NT2/D1 (cell line): ENCODE results near the gene UNC80.
"Not testable (repeated sequence)": the region's sequence is repeated elsewhere in the genome, so short reads cannot be mapped to it uniquely, and the experiment has no call there.

Experiments
- DNase-seq: peaks from one replicate; pipeline ENCODE4 v3.0.0-alpha.2; 2011; ENCODE audit warnings: low read depth, low spot score
- H3K27me3 ChIP-seq: 2 replicates; pipeline ENCODE4 v1.6.0; 2011; ENCODE audit warnings: mild to moderate bottlenecking; ENCODE audit not compliant: insufficient read length, insufficient read depth
- H3K36me3 ChIP-seq: 2 replicates; pipeline ENCODE4 v1.6.1; 2011; ENCODE audit warnings: mild to moderate bottlenecking, low read length, mixed read lengths; ENCODE audit not compliant: insufficient read depth, insufficient read length
- H3K4me1 ChIP-seq: 2 replicates; pipeline ENCODE4 v1.5.1; 2011; ENCODE audit not compliant: insufficient read depth, insufficient read length
- H3K4me3 ChIP-seq: 2 replicates; pipeline ENCODE4 v1.5.1; 2011; ENCODE audit warnings: low read depth; ENCODE audit not compliant: insufficient read length
- H3K9ac ChIP-seq: 2 replicates; pipeline ENCODE4 v1.6.0; 2011; ENCODE audit warnings: low read depth; ENCODE audit not compliant: insufficient read length
- H3K9me3 ChIP-seq: 2 replicates; pipeline ENCODE4 v1.5.1; 2011; ENCODE audit warnings: mild to moderate bottlenecking, low read length; ENCODE audit not compliant: insufficient read depth
- SUZ12 ChIP-seq: IDR thresholded peaks from 2 replicates; pipeline ENCODE4 v1.6.1; 2011; ENCODE audit not compliant: insufficient read length, insufficient read depth; ENCODE audit errors: extremely low read depth
- YY1 ChIP-seq: IDR thresholded peaks from 2 replicates; pipeline ENCODE4 v1.6.1; 2011; ENCODE audit not compliant: insufficient read length, insufficient read depth
- ZNF274 ChIP-seq: IDR thresholded peaks from 2 replicates; pipeline ENCODE4 v1.6.1; 2011; ENCODE audit warnings: mild to moderate bottlenecking, low read depth, low read length

UNC80 gene

GRCh38 chr2:209787416-209787815 is 15.8 kb downstream of the UNC80 start:
- Histone ChIP-seq H3K9ac (no peak overlapping the region), H3K4me3 (no peak overlapping the region), H3K27me3 (no peaks in the 10 kb centered on the region), H3K4me1 (no peaks in the 10 kb centered on the region), H3K9me3 (no peaks in the 10 kb centered on the region), H3K36me3 (no peaks in the 10 kb centered on the region)
- DNase-seq: no peak
- TF ChIP-seq ZNF274 (no peak), YY1 (no peak), SUZ12 (no peak)

GRCh38 chr2:209788925-209789324 is 17.3 kb downstream of the UNC80 start:
- no peak for DNase-seq
- Histone ChIP-seq H3K9ac (no peak overlapping the region), H3K27me3 (no peaks in the 10 kb centered on the region), H3K9me3 (no peaks in the 10 kb centered on the region), H3K4me3 (no peak overlapping the region), H3K4me1 (no peaks in the 10 kb centered on the region), H3K36me3 (no peaks in the 10 kb centered on the region)
- TF ChIP-seq SUZ12 (no peak), ZNF274 (no peak), YY1 (no peak)

- Histone ChIP-seq H3K4me3 (no peak overlapping the region), H3K36me3 (no peaks in the 10 kb centered on the region), H3K4me1 (no peaks in the 10 kb centered on the region), H3K9ac (no peak overlapping the region), H3K9me3 (no peaks in the 10 kb centered on the region), H3K27me3 (no peaks in the 10 kb centered on the region)
- TF ChIP-seq ZNF274 (no peak), SUZ12 (no peak), YY1 (no peak)
- no peak for DNase-seq
Measured at GRCh38 chr2:209790066-209790728, 18.6 kb downstream of the UNC80 start.

GRCh38 chr2:209791151-209791550 is 19.5 kb downstream of the UNC80 start:
- no peak for TF ChIP-seq SUZ12
- TF ChIP-seq YY1: no peak
- no peak for TF ChIP-seq ZNF274
- Histone ChIP-seq H3K4me3 (no peak overlapping the region), H3K9me3 (no peaks in the 10 kb centered on the region; the same call in 1 of the 2 replicates)

GRCh38 chr2:209795425-209795824 is 23.8 kb downstream of the UNC80 start:
- not testable (repeated sequence) for H3K9me3 ChIP-seq, H3K9ac ChIP-seq, H3K4me3 ChIP-seq, DNase-seq, H3K27me3 ChIP-seq, H3K4me1 ChIP-seq, H3K36me3 ChIP-seq

More at GRCh38 chr2:209791151-209791550, 19.5 kb downstream of the UNC80 start:
- Histone ChIP-seq H3K9ac (no peak overlapping the region), H3K36me3 (no peaks in the 10 kb centered on the region), H3K4me1 (no peaks in the 10 kb centered on the region), H3K27me3 (no peaks in the 10 kb centered on the region)
- DNase-seq: no peak

- no peak overlapping the region for H3K4me3 ChIP-seq
- no peaks in the 10 kb centered on the region for H3K4me1 ChIP-seq
- DNase-seq: no peak
- H3K27me3 ChIP-seq: no peaks in the 10 kb centered on the region
- TF ChIP-seq YY1: no peak
- no peak for TF ChIP-seq SUZ12
- TF ChIP-seq ZNF274: no peak
- no peaks in the 10 kb centered on the region for H3K36me3 ChIP-seq
- H3K9ac ChIP-seq: no peak overlapping the region
- H3K9me3 ChIP-seq: no peaks in the 10 kb centered on the region
Measured at GRCh38 chr2:209805351-209805750, 33.7 kb downstream of the UNC80 start.

- Histone ChIP-seq H3K4me1 (no peaks in the 10 kb centered on the region), H3K36me3 (no peaks in the 10 kb centered on the region), H3K9me3 (no peaks in the 10 kb centered on the region), H3K9ac (no peak overlapping the region), H3K27me3 (no peaks in the 10 kb centered on the region), H3K4me3 (no peak overlapping the region)
- no peak for TF ChIP-seq YY1
- no peak for DNase-seq
Measured at GRCh38 chr2:209806318-209806717, 34.7 kb downstream of the UNC80 start.

GRCh38 chr2:209808521-209808920 is 36.9 kb downstream of the UNC80 start:
- no peak for DNase-seq
- no peak overlapping the region for H3K4me3 ChIP-seq
- H3K36me3 ChIP-seq: no peaks in the 10 kb centered on the region
- no peaks in the 10 kb centered on the region for H3K27me3 ChIP-seq
- peaks cover 3% of the 10 kb centered on the region for H3K4me1 ChIP-seq
- H3K9ac ChIP-seq: no peak overlapping the region
- H3K9me3 ChIP-seq: no peaks in the 10 kb centered on the region
- TF ChIP-seq ZNF274 (no peak), SUZ12 (no peak), YY1 (no peak)
